HepG2 (cell line): ENCODE results near the gene TMEM187. TPM values are rescaled to one million over a fixed set of nuclear protein-coding genes. Genes with fewer than 3 reads are reported as not detected.

Source experiments
- ATAC-seq: fragments of 200-7000 bp; cut with Tn5 transposase; 3 replicates; pipeline ENCODE4 v1.9.1; 2020; ENCODE audit warnings: mild to moderate bottlenecking, moderate library complexity
- BruUV-seq: library from RNA; stranded (reverse); fragments of 400-500 nt; replicated peaks from 2 replicates; lab custom pipeline; 2021; lab: Mats Ljungman, UMichigan
- CTCF ChIA-PET: fragments of 300-600 bp; formaldehyde crosslinking; extraction: SDS; loops from one replicate; lab custom pipeline; 2021; ENCODE audit warnings: low total read pairs, inconsistent platforms, low intra/inter-chr PET ratio; lab: Yijun Ruan, JAX
- POLR2A ChIA-PET: fragments of 350-600 bp; sonication (Branson Sonifier 250); formaldehyde crosslinking; loops from one replicate; lab custom pipeline; 2020; ENCODE audit warnings: antibody characterized with exemption, inconsistent platforms; lab: Yijun Ruan, JAX
- DNase-seq: peaks from one replicate; pipeline ENCODE4 v3.0.0-alpha.2; 2015; ENCODE audit warnings: low spot score
- FAIRE-seq: peaks from 3 replicates; lab custom pipeline; 2011; peaks lifted over from hg19 to GRCh38; lab: Jason Lieb, UNC
- H2AFZ ChIP-seq: one replicate; pipeline ENCODE4 v1.6.1; 2011; ENCODE audit warnings: low read length, inconsistent platforms
- H3K27ac ChIP-seq: fragments of 300-600 bp; 3 replicates; pipeline ENCODE4 v1.8.0; 2011; ENCODE audit warnings: mixed run types, mild to moderate bottlenecking, mixed read lengths, low read length, inconsistent platforms; ENCODE audit not compliant: insufficient read depth; ENCODE audit errors: extremely low read length
- H3K27me3 ChIP-seq, 2 experiments: fragments of 200-600 bp in 1 of 2; 2 replicates in 1 of 2; 3 replicates in 1 of 2; pipeline versions ENCODE4 v1.6.0 to v1.8.0; 2011; ENCODE audit warnings: low read length in 2 of 2, mild to moderate bottlenecking in 2 of 2, moderate library complexity in 2 of 2, inconsistent platforms in 1 of 2; ENCODE audit not compliant: insufficient read depth in 2 of 2, control insufficient read depth in 1 of 2
- H3K36me3 ChIP-seq, 2 experiments: fragments of 200-600 bp in 1 of 2; replicated peaks in 1 of 2; 2 replicates in 1 of 2; 3 replicates in 1 of 2; pipeline versions ENCODE4 v1.5.1 to v1.8.0; 2011; ENCODE audit warnings: low read length in 2 of 2, inconsistent platforms in 1 of 2; ENCODE audit not compliant: insufficient read depth in 2 of 2, control insufficient read depth in 1 of 2
- H3K4me1 ChIP-seq: 2 replicates; pipeline ENCODE4 v1.5.1; 2012; ENCODE audit warnings: low read length, inconsistent platforms; ENCODE audit not compliant: insufficient read depth
- H3K4me2 ChIP-seq: 2 replicates; pipeline ENCODE4 v1.6.0; 2011; ENCODE audit warnings: low read depth, low read length, inconsistent platforms
- H3K4me3 ChIP-seq, 3 experiments: fragments of 200-600 bp in 1 of 3; sonication (generic), shearing (Covaris generic) in 1 of 3; replicated peaks in 1 of 3; 2 replicates each; pipeline ENCODE4 v1.5.1; 2011 to 2016; ENCODE audit warnings: low read length in 3 of 3, inconsistent platforms in 2 of 3, low read depth in 2 of 3, mild to moderate bottlenecking in 2 of 3, control low read depth in 1 of 3, mixed read lengths in 1 of 3; ENCODE audit not compliant: insufficient read depth in 1 of 3
- H3K79me2 ChIP-seq: one replicate; pipeline ENCODE4 v1.6.1; 2011; ENCODE audit warnings: low read length, inconsistent platforms; ENCODE audit not compliant: insufficient read depth
- H3K9ac ChIP-seq: 2 replicates; pipeline ENCODE4 v1.6.0; 2011; ENCODE audit warnings: mild to moderate bottlenecking, low read depth, low read length, inconsistent platforms; ENCODE audit not compliant: insufficient read depth
- H3K9me3 ChIP-seq: 2 replicates; pipeline ENCODE4 v1.5.1; 2012; ENCODE audit warnings: mild to moderate bottlenecking, low read length
- H4K20me1 ChIP-seq: 2 replicates; pipeline ENCODE4 v1.6.0; 2011; ENCODE audit warnings: inconsistent platforms, mild to moderate bottlenecking, low read length, moderate library complexity; ENCODE audit not compliant: insufficient read depth
- AKAP8 ChIP-seq: sonication (generic); formaldehyde crosslinking; IDR thresholded peaks from 2 replicates; pipeline ENCODE4 v1.5.1; 2020; ENCODE audit warnings: mild to moderate bottlenecking, missing genetic modification reagents
- ELF4 ChIP-seq: sonication (generic); formaldehyde crosslinking; IDR thresholded peaks from 2 replicates; pipeline ENCODE4 v1.5.0; 2020; ENCODE audit warnings: missing genetic modification reagents, mild to moderate bottlenecking, moderate library complexity, borderline replicate concordance
- GZF1 ChIP-seq: sonication (generic); formaldehyde crosslinking; IDR thresholded peaks from 2 replicates; pipeline ENCODE4 v1.5.1; 2020; ENCODE audit warnings: mild to moderate bottlenecking, missing genetic modification reagents
- HNF4A ChIP-seq: sonication (generic); formaldehyde crosslinking; IDR thresholded peaks from 2 replicates; pipeline ENCODE4 v1.4.0; 2020; ENCODE audit warnings: missing genetic modification reagents
- ISL2 ChIP-seq: sonication (generic); formaldehyde crosslinking; IDR thresholded peaks from 2 replicates; pipeline ENCODE4 v1.5.0; 2020; ENCODE audit warnings: missing genetic modification reagents
- KDM1A ChIP-seq: IDR thresholded peaks from 2 replicates; pipeline ENCODE4 v1.6.1; 2016; ENCODE audit warnings: missing compliant biosample characterization
- PHB2 ChIP-seq: fragments of 450-650 bp; IDR thresholded peaks from 2 replicates; pipeline ENCODE4 v1.6.1; 2018; ENCODE audit not compliant: partially characterized antibody
- RBAK ChIP-seq: sonication (generic); formaldehyde crosslinking; IDR thresholded peaks from 2 replicates; pipeline ENCODE4 v1.5.1; 2020; ENCODE audit warnings: mild to moderate bottlenecking, missing genetic modification reagents
- RFX5 ChIP-seq: IDR thresholded peaks from 2 replicates; pipeline ENCODE4 v1.6.1; 2011; ENCODE audit warnings: low read depth, low read length, improper control_type of control experiment
- SOX5 ChIP-seq: IDR thresholded peaks from 2 replicates; pipeline ENCODE4 v1.6.1; 2016; ENCODE audit warnings: borderline replicate concordance
- TEAD3 ChIP-seq: optimal IDR thresholded peaks from 2 replicates; pipeline ENCODE3; 2016; ENCODE audit warnings: borderline replicate concordance
- ZNF10 ChIP-seq: sonication (generic); formaldehyde crosslinking; IDR thresholded peaks from 2 replicates; pipeline ENCODE4 v1.4.0; 2020; ENCODE audit warnings: mild to moderate bottlenecking, low read depth, missing genetic modification reagents, borderline replicate concordance
- ZNF235 ChIP-seq: sonication (generic); formaldehyde crosslinking; IDR thresholded peaks from 2 replicates; pipeline ENCODE4 v1.8.1; 2023; ENCODE audit warnings: mild to moderate bottlenecking, missing genetic modification reagents, borderline replicate concordance
- ZNF256 ChIP-seq: sonication (generic); formaldehyde crosslinking; conservative IDR thresholded peaks from 2 replicates; pipeline ENCODE4 v1.4.0; 2020; ENCODE audit warnings: missing genetic modification reagents
- ZNF282 ChIP-seq: fragments of 450-650 bp; IDR thresholded peaks from 2 replicates; pipeline ENCODE4 v1.6.1; 2018; ENCODE audit not compliant: partially characterized antibody
- ZNF570 ChIP-seq: sonication (generic); formaldehyde crosslinking; IDR thresholded peaks from 2 replicates; pipeline ENCODE4 v1.4.0; 2020; ENCODE audit warnings: mild to moderate bottlenecking, missing genetic modification reagents, borderline replicate concordance
- ZNF703 ChIP-seq: sonication (generic); formaldehyde crosslinking; IDR thresholded peaks from 2 replicates; pipeline ENCODE4 v1.5.1; 2020; ENCODE audit warnings: missing genetic modification reagents, mild to moderate bottlenecking, moderate library complexity, borderline replicate concordance
- WGBS: methylation state at CpG from one replicate; pipeline ENCODE4 v1.1.6; 2017; ENCODE audit warnings: low lambda C conversion rate; 5-methylcytosine and 5-hydroxymethylcytosine counted together
- in situ Hi-C: cut with HindIII; loops from 2 replicates; pipeline ENCODE4 v1.10.0; 2017; ENCODE audit warnings: low pct_unique_long_range_greater_than_20kb; ENCODE audit not compliant: extremely low pct_ligation_motif_present
- intact Hi-C: fragments of 100-400 bp; cut with micrococcal nuclease; formaldehyde crosslinking; loops from one replicate; pipeline ENCODE4 v1.10.0; 2022; ENCODE audit not compliant: unreplicated experiment
- polyA plus RNA-seq, 8 experiments: library from polyadenylated mRNA; depleted of rRNA in 3 of 8; stranded (reverse) in 7 of 8; unstranded in 1 of 8; fragments of >200 nt; fragmentation: Illumina TruSeq in 4 of 8; extraction: Trizol in 4 of 8; gene quantifications; 2 replicates each; pipeline versions ENCODE4 v1.2.1 to v1.2.3, GENCODE V29; 2011 to 2016; ENCODE audit warnings: low read depth in 4 of 8, missing spikeins in 1 of 8, mixed read lengths in 1 of 8; ENCODE audit not compliant: insufficient read depth in 1 of 8
- total RNA-seq, 5 experiments: library from RNA; depleted of rRNA; stranded (reverse); fragments of >200 nt; fragmentation: Illumina TruSeq; extraction: Trizol; gene quantifications; 2 replicates each; pipeline ENCODE4 v1.2.3, GENCODE V29; 2016; ENCODE audit warnings: low read depth in 1 of 5
- TF ChIP-seq, protein P1 (sequence below): sonication (generic); formaldehyde crosslinking; IDR thresholded peaks from 2 replicates; pipeline ENCODE4 v1.4.0; 2020; ENCODE audit warnings: missing genetic modification reagents
- TF ChIP-seq, protein P2 (sequence below): IDR thresholded peaks from 2 replicates; pipeline ENCODE4 v1.6.1; 2012; ENCODE audit warnings: low read length, improper control_type of control experiment
- TF ChIP-seq, protein P3 (sequence below): sonication (generic); formaldehyde crosslinking; IDR thresholded peaks from 2 replicates; pipeline ENCODE4 v1.8.1; 2023; ENCODE audit warnings: mild to moderate bottlenecking, missing genetic modification reagents, borderline replicate concordance

TMEM187 gene
- total and polyA plus RNA-seq, 2 of the 13 experiments (the other 11 are each of a cell fraction or from before 2014, with no cell fraction given): 2.2 to 6.2 TPM

DNA sequence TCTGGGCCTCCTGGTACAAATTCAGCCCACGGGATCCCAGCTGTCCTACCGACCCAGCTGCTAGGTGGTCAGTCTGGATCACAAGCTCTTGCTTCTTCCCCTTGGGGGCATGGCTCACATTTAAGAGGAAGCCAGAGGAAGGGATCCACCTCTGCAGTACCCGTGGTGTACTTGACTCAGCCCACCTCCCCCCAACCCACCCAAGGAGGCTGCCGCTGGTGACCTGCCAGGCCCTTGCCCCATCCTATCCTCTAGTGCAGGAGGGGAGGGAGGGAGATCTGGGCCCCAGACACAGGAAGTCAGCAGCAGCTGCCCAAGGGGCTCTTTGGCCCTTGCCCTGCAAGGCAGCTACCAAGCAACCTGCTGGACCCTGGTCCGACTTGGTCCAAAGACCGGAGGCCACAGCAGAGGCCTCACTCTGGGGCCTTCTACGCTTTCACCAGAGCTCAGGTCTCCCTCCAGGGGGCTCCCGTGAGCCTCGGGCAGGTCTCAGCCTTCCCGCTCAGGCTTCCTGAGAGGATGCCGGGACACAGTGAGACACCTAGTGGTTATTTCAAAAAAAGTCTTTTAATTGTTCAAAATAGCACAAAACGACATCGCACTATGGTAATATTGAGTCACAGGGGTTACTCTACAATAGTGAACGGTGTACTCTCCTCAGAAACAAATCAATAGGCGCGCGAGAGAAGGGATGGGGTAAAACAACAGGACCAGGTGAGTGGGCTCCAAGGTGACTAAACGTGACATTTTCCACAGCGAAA, 25.4 kb upstream of the TMEM187 start:
- no TSS peak for BruUV-seq
- H3K36me3 ChIP-seq: peaks cover 5 to 15% of the 10 kb centered on the region in 2 experiments; a peak in 4 of 5 replicates
- H3K27me3 ChIP-seq: no peaks in the 10 kb centered on the region
- H3K27ac ChIP-seq: peak overlapping the region; percentile 72
- 33% methylated on average over 8 of the region's 19 CpGs for WGBS
- in situ Hi-C loops (no loop called here), intact Hi-C loops (loop anchor here (2.0 to 10.0 kb wide), 2 partner anchors 22 to 182 kb away; partner anchors contain the start of gene PLXNB3)
- H3K9ac ChIP-seq: 0 out of 2 replicates have a peak overlapping the region, but pooled peaks have one; percentile 22
- peak; percentile 75 for DNase-seq
- no peaks in the 10 kb centered on the region for H3K79me2 ChIP-seq
- no peaks in the 10 kb centered on the region for H3K9me3 ChIP-seq
- POLR2A ChIA-PET: interaction anchor here (0.5 to 5.8 kb wide), 12 partner anchors 12 to 184 kb away, joined by 3 to 82 read pairs (median 6); partner anchors contain the start of genes HCFC1, NAA10 and PLXNB3
- H2AFZ ChIP-seq: no peak overlapping the region
- H4K20me1 ChIP-seq: no peaks in the 10 kb centered on the region
- CTCF ChIA-PET: interaction anchor here (0.7 to 3.6 kb wide), 2 partner anchors 24 to 183 kb away, joined by 3 to 29 read pairs; partner anchors contain the start of gene PLXNB3
- ATAC-seq: peak; percentile 78
- peak; percentile 92 for FAIRE-seq
- peaks cover 53% of the 10 kb centered on the region for H3K4me1 ChIP-seq
- H3K4me2 ChIP-seq: 0 out of 2 replicates have a peak overlapping the region, but pooled peaks have one; percentile 3
- H3K4me3 ChIP-seq: no peak overlapping the region
- TF ChIP-seq, protein P1, sequence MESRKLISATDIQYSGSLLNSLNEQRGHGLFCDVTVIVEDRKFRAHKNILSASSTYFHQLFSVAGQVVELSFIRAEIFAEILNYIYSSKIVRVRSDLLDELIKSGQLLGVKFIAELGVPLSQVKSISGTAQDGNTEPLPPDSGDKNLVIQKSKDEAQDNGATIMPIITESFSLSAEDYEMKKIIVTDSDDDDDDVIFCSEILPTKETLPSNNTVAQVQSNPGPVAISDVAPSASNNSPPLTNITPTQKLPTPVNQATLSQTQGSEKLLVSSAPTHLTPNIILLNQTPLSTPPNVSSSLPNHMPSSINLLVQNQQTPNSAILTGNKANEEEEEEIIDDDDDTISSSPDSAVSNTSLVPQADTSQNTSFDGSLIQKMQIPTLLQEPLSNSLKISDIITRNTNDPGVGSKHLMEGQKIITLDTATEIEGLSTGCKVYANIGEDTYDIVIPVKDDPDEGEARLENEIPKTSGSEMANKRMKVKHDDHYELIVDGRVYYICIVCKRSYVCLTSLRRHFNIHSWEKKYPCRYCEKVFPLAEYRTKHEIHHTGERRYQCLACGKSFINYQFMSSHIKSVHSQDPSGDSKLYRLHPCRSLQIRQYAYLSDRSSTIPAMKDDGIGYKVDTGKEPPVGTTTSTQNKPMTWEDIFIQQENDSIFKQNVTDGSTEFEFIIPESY (CRISPR knock-in tag): peak; percentile 65; the same call in 1 of the 2 replicates
- TF ChIP-seq KDM1A (CRISPR knock-in tag) (no peak), ISL2 (CRISPR knock-in tag) (0 out of 2 replicates have a peak, but pooled peaks have one; percentile 26), ZNF570 (CRISPR knock-in tag) (no peak), RBAK (no peak), ZNF256 (CRISPR knock-in tag) (no peak), RFX5 (no peak), SOX5 (CRISPR knock-in tag) (peak; percentile 27; the same call in 1 of the 2 replicates), ZNF703 (CRISPR knock-in tag) (no peak), ZNF282 (no peak), TEAD3 (CRISPR knock-in tag) (peak; percentile 35), PHB2 (no peak), AKAP8 (CRISPR knock-in tag) (no peak), ZNF235 (CRISPR knock-in tag) (no peak), ELF4 (CRISPR knock-in tag) (no peak), ZNF10 (CRISPR knock-in tag) (no peak), HNF4A (CRISPR knock-in tag) (peak; percentile 95), GZF1 (CRISPR knock-in tag) (no peak)
- TF ChIP-seq, protein P2, sequence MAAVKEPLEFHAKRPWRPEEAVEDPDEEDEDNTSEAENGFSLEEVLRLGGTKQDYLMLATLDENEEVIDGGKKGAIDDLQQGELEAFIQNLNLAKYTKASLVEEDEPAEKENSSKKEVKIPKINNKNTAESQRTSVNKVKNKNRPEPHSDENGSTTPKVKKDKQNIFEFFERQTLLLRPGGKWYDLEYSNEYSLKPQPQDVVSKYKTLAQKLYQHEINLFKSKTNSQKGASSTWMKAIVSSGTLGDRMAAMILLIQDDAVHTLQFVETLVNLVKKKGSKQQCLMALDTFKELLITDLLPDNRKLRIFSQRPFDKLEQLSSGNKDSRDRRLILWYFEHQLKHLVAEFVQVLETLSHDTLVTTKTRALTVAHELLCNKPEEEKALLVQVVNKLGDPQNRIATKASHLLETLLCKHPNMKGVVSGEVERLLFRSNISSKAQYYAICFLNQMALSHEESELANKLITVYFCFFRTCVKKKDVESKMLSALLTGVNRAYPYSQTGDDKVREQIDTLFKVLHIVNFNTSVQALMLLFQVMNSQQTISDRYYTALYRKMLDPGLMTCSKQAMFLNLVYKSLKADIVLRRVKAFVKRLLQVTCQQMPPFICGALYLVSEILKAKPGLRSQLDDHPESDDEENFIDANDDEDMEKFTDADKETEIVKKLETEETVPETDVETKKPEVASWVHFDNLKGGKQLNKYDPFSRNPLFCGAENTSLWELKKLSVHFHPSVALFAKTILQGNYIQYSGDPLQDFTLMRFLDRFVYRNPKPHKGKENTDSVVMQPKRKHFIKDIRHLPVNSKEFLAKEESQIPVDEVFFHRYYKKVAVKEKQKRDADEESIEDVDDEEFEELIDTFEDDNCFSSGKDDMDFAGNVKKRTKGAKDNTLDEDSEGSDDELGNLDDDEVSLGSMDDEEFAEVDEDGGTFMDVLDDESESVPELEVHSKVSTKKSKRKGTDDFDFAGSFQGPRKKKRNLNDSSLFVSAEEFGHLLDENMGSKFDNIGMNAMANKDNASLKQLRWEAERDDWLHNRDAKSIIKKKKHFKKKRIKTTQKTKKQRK: no peak
- TF ChIP-seq, protein P3, sequence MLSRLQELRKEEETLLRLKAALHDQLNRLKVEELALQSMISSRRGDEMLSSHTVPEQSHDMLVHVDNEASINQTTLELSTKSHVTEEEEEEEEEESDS: no peak
